Vagina (tissue), 2 donors: ENCODE measurements around the gene SH2D6. TPM values are rescaled to one million over a fixed set of nuclear protein-coding genes. Genes with fewer than 3 reads are reported as not detected.

ENCODE experiments used
- DNase-seq, 2 donors: peaks; one replicate each; pipeline ENCODE4 v3.0.0-alpha.2; 2017; ENCODE audit errors: extremely low spot score in 2 of 2
- H3K27ac ChIP-seq: fragments of 200-600 bp; sonication (generic); one replicate; pipeline ENCODE4 v1.5.1; 2019
- H3K27me3 ChIP-seq: fragments of 200-600 bp; sonication (generic); one replicate; pipeline ENCODE4 v1.5.1; 2019
- H3K36me3 ChIP-seq, 2 donors: fragments of 200-600 bp; sonication (generic); one replicate each; pipeline ENCODE4 v1.5.1; 2017 to 2019
- H3K4me1 ChIP-seq: fragments of 200-600 bp; sonication (generic); one replicate; pipeline ENCODE4 v1.5.1; 2019
- H3K4me3 ChIP-seq, 2 donors: fragments of 200-600 bp; sonication (generic); 1 replicate in 1 of 2; 2 replicates in 1 of 2; pipeline ENCODE4 v1.5.1; 2016 to 2019
- H3K9me3 ChIP-seq: fragments of 200-600 bp; sonication (generic); one replicate; pipeline ENCODE4 v1.5.1; 2019
- POLR2A ChIP-seq, 2 donors: fragments of 450-650 bp; IDR thresholded peaks; one replicate each; pipeline ENCODE4 v1.6.1; 2017; ENCODE audit warnings: antibody characterized with exemption in 2 of 2, mild to moderate bottlenecking in 2 of 2, moderate library complexity in 2 of 2
- POLR2AphosphoS5 ChIP-seq, 2 donors: sonication (generic); formaldehyde crosslinking; IDR thresholded peaks; one replicate each; pipeline ENCODE4 v1.9.0; 2017; ENCODE audit warnings: antibody characterized with exemption in 2 of 2, mild to moderate bottlenecking in 2 of 2, low read depth in 1 of 2; ENCODE audit not compliant: insufficient read depth in 1 of 2
- intact Hi-C: fragments of 100-400 bp; cut with DNase I; formaldehyde crosslinking; loops from one replicate; pipeline ENCODE4 v1.15.1; 2023
- total RNA-seq: library from RNA; depleted of rRNA; stranded (reverse); fragments of >200 nt; gene quantifications from one replicate; pipeline ENCODE4 v1.2.3, GENCODE V29; 2016
- TF ChIP-seq, protein P1 (sequence below), 3 experiments: fragments of 450-650 bp in 2 of 3; fragments of 200-600 bp in 1 of 3; sonication (generic) in 1 of 3; IDR thresholded peaks; one replicate each; pipeline ENCODE4 v1.5.1; 2017 to 2019; ENCODE audit warnings: antibody characterized with exemption in 3 of 3, mild to moderate bottlenecking in 2 of 3, moderate library complexity in 2 of 3

Gene SH2D6
- total RNA-seq, 1 donor from 2014 or later: not detected

DNA sequence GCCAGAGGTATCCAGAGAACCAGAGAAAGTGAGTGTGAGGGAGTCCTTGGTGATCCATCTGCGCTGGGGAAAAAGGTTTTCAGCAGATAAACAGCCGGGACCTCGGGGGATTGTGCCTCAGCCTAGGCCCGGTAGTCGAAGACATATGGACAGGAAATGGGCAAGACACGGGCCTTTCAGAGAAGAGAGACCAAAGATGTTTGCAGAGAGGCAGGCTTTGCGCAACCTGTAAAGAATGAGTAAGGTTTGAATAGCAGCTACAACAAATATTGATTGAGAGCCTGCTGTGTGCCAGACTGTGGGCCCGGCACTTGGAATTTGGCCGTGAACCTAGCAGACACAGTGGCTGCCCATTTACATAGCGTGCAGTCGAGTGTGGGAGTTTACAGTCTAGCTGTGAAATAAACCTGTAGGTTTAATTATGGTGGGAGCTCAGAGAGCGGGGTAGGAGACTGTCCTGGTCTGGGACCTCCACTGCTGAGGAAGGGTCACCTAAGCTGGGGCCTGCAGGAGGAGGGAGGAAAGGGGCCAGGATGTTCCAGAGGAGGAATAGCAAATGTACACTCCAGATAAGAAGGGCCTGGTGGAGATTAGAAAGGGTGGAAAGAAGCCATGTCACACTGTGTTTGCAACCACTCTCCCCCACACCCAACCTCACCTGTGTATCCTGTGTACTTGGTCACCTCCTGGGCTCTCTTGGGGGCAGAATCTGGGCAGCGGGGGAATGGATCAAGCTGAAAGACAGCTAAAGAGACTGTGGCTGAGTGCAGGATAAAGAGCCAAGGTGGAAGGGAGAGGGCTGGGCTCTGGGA, 3.0 kb downstream of the SH2D6 start:
- no peak for DNase-seq
- Histone ChIP-seq H3K4me3 (no peak overlapping the region), H3K9me3 (no peaks in the 10 kb centered on the region), H3K27me3 (no peaks in the 10 kb centered on the region), H3K4me1 (peaks cover 34% of the 10 kb centered on the region), H3K36me3 (no peaks in the 10 kb centered on the region), H3K27ac (peak overlapping the region; percentile 99)
- TF ChIP-seq POLR2A (IDR thresholded peaks at IDR 0.05) (no peak), POLR2AphosphoS5 (IDR thresholded peaks at IDR 0.05; ENCODE audit: insufficient read depth in 1 of 2, low read depth in 1 of 2) (no peak)
- TF ChIP-seq, protein P1, sequence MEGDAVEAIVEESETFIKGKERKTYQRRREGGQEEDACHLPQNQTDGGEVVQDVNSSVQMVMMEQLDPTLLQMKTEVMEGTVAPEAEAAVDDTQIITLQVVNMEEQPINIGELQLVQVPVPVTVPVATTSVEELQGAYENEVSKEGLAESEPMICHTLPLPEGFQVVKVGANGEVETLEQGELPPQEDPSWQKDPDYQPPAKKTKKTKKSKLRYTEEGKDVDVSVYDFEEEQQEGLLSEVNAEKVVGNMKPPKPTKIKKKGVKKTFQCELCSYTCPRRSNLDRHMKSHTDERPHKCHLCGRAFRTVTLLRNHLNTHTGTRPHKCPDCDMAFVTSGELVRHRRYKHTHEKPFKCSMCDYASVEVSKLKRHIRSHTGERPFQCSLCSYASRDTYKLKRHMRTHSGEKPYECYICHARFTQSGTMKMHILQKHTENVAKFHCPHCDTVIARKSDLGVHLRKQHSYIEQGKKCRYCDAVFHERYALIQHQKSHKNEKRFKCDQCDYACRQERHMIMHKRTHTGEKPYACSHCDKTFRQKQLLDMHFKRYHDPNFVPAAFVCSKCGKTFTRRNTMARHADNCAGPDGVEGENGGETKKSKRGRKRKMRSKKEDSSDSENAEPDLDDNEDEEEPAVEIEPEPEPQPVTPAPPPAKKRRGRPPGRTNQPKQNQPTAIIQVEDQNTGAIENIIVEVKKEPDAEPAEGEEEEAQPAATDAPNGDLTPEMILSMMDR (IDR thresholded peaks at IDR 0.05): no peak
- intact Hi-C loops: loop anchor here (1.0 kb wide), 1 partner anchor 131 kb away; no protein-coding TSS in a partner anchor

DNA sequence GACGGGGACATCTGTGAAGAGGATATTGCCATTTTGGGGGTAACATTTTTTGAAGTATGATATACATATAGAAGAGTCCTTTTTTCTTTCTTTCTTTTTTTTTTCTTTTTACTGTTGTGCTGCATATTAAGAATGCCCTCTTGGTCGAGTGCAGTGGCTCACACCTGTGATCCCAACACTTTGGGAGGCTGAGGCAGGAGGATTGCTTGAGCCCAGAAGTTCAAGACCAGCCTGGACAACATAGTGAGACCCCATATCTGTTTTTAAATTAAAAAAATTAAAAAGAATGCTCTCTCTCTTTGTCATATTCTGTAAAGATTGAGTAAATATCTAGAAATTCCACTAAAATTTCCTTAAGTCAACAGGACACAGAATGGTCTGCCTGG, 3.6 kb downstream of the SH2D6 start:
- H3K9me3 ChIP-seq: no peaks in the 10 kb centered on the region
- intact Hi-C loops: loop anchor here (1.0 kb wide), 1 partner anchor 130 kb away; no protein-coding TSS in a partner anchor
- H3K4me1 ChIP-seq: peaks cover 34% of the 10 kb centered on the region
- no peak overlapping the region for H3K27ac ChIP-seq
- H3K36me3 ChIP-seq: no peaks in the 10 kb centered on the region
- H3K4me3 ChIP-seq: no peak overlapping the region
- H3K27me3 ChIP-seq: no peaks in the 10 kb centered on the region
- no peak for DNase-seq
- TF ChIP-seq POLR2AphosphoS5 (IDR thresholded peaks at IDR 0.05; ENCODE audit: insufficient read depth in 1 of 2, low read depth in 1 of 2) (no peak), POLR2A (IDR thresholded peaks at IDR 0.05) (no peak)
- TF ChIP-seq, protein P1 (IDR thresholded peaks at IDR 0.05): no peak

DNA sequence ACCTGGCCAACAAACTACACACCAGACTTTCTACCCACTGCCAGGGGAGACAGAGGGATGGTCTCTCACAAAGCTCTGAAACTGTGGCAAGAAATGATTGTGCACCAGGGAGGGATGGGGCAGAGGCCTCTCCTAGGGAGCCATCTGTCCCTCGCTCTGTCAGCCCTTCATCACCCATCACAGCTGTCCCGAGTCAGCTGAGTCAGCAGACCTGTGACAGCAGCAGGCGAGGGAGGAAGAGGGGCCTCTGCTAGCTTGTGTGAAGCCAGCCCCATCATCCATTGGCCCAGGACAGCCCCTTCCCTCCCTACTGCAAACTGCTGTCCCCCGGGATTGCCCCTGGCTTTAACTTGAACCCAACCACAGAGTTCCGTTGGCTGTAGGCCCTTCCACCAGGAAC, 5.0 kb downstream of the SH2D6 start:
- H3K9me3 ChIP-seq: no peaks in the 10 kb centered on the region

DNA sequence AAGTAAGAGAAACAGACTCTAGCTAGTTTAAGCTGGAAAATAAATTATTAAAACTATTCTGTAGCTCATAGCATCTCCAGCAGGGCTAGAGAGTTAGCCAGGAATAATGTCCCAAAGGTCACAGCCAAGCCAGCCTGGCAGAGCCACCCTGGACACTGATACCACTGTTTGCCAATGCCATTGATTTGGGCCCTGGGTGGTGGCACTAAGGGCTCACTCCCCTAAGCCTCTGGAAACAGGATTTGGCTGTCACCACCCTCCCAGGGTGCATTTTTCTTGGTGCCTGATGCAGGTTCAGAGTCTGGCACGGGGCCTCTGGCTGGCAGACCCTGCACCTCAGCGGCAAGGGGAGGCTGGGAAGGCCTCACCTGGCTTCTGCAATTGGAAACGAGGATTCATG, 7.1 kb downstream of the SH2D6 start:
- intact Hi-C loops: no loop called here
- Histone ChIP-seq H3K27me3 (no peaks in the 10 kb centered on the region), H3K4me3 (no peak overlapping the region), H3K9me3 (no peaks in the 10 kb centered on the region), H3K27ac (no peak overlapping the region), H3K4me1 (peaks cover 7% of the 10 kb centered on the region), H3K36me3 (no peaks in the 10 kb centered on the region)
- no peak for DNase-seq
- TF ChIP-seq POLR2A (IDR thresholded peaks at IDR 0.05) (no peak), POLR2AphosphoS5 (IDR thresholded peaks at IDR 0.05; ENCODE audit: insufficient read depth in 1 of 2, low read depth in 1 of 2) (no peak)
- TF ChIP-seq, protein P1 (IDR thresholded peaks at IDR 0.05): no peak

More for the DNA sequence above, 5.0 kb downstream of the SH2D6 start:
- no peak for DNase-seq
- TF ChIP-seq, protein P1 (IDR thresholded peaks at IDR 0.05): no peak
- TF ChIP-seq POLR2A (IDR thresholded peaks at IDR 0.05) (no peak), POLR2AphosphoS5 (IDR thresholded peaks at IDR 0.05; ENCODE audit: insufficient read depth in 1 of 2, low read depth in 1 of 2) (no peak)
- intact Hi-C loops: no loop called here
- no peak overlapping the region for H3K4me3 ChIP-seq
- peaks cover 27% of the 10 kb centered on the region for H3K4me1 ChIP-seq
- H3K36me3 ChIP-seq: no peaks in the 10 kb centered on the region
- H3K27me3 ChIP-seq: no peaks in the 10 kb centered on the region
- H3K27ac ChIP-seq: no peak overlapping the region

DNA sequence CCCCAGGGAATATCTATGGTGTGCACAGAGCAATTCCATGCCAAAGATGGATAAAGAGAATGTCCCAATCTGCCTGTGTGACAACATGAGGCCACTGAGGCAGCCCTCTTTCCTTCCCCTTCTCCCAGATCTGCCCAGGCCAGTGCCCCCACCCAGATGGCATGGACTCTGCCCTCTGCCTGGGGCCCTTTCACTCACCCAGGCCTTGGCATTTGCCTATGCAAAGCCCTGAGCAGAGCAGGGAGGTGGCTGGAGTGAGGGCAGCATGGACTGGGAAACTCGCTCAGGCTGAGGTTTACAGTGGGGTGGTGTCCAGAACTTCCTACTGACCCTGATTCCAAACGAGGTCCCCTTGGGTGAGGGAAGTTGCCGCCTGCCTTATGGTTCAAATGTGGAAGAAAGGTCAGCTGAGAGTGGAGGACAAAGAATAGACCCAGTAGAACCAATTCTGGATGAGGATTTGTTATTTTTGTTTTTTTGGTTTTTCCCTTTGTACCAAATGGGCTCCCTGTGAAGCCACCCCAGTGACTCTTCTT, 8.9 kb downstream of the SH2D6 start:
- no peak for TF ChIP-seq POLR2AphosphoS5 (IDR thresholded peaks at IDR 0.05; ENCODE audit: insufficient read depth in 1 of 2, low read depth in 1 of 2)
- TF ChIP-seq, protein P1 (IDR thresholded peaks at IDR 0.05): no peak
- no peak for TF ChIP-seq POLR2A (IDR thresholded peaks at IDR 0.05)
- DNase-seq: no peak
- Histone ChIP-seq H3K4me1 (no peaks in the 10 kb centered on the region), H3K27me3 (no peaks in the 10 kb centered on the region), H3K36me3 (no peaks in the 10 kb centered on the region), H3K27ac (no peak overlapping the region), H3K9me3 (no peaks in the 10 kb centered on the region), H3K4me3 (no peak overlapping the region)
- intact Hi-C loops: no loop called here
